GM18519 (cell line): ENCODE data around the gene KRTAP1-5.
"Not testable (repeated sequence)": the region's sequence is repeated elsewhere in the genome, so short reads cannot be mapped to it uniquely, and the experiment has no call there.

Experiments used
- ATAC-seq: cut with Tn5 transposase; IDR thresholded peaks from one replicate; pipeline ENCODE4 v1.9.1; 2021; ENCODE audit warnings: mild to moderate bottlenecking, moderate library complexity; ENCODE audit not compliant: unreplicated experiment, low FRiP score

The KRTAP1-5 gene

GRCh38 chr17:41026715-41027471 is at the start of gene KRTAP1-5:
Gene KRTAP1-5 (minus strand): TSS chr17:41027208. CDS start chr17:41027155, 53 bp downstream.
- ATAC-seq: no peak

GRCh38 chr17:41076788-41077187 is 49.8 kb upstream of the KRTAP1-5 start:
- no peak for ATAC-seq

- ATAC-seq: no peak
Measured at GRCh38 chr17:41073676-41074075, 46.7 kb upstream of the KRTAP1-5 start.

GRCh38 chr17:41071606-41072360 is 44.8 kb upstream of the KRTAP1-5 start:
- ATAC-seq: no peak

GRCh38 chr17:41069031-41069430 is 42.0 kb upstream of the KRTAP1-5 start:
- no peak for ATAC-seq

- ATAC-seq: no peak
Measured at GRCh38 chr17:41067281-41067680, 40.3 kb upstream of the KRTAP1-5 start.

GRCh38 chr17:41065829-41066624 is 39.0 kb upstream of the KRTAP1-5 start, which contains the start of gene KRTAP2-4:
Gene KRTAP2-4 (minus strand): TSS chr17:41065879. CDS start chr17:41065845, 34 bp downstream.
- no peak for ATAC-seq

- ATAC-seq: not testable (repeated sequence)
Measured at GRCh38 chr17:41065016-41065689, 38.1 kb upstream of the KRTAP1-5 start.

- no peak for ATAC-seq
Measured at GRCh38 chr17:41064301-41064700, 37.3 kb upstream of the KRTAP1-5 start.

- ATAC-seq: no peak
Measured at GRCh38 chr17:41063449-41063848, 36.4 kb upstream of the KRTAP1-5 start.

GRCh38 chr17:41061964-41062363 is 35.0 kb upstream of the KRTAP1-5 start:
- ATAC-seq: no peak

- ATAC-seq: no peak
Measured at GRCh38 chr17:41060052-41060604, 33.1 kb upstream of the KRTAP1-5 start, which contains the start of gene KRTAP2-3. Gene KRTAP2-3 (minus strand): TSS chr17:41060114. CDS start chr17:41060050, 64 bp downstream.

- not testable (repeated sequence) for ATAC-seq
Measured at GRCh38 chr17:41059276-41060051, 32.5 kb upstream of the KRTAP1-5 start.

GRCh38 chr17:41058741-41059140 is 31.7 kb upstream of the KRTAP1-5 start:
- ATAC-seq: no peak

GRCh38 chr17:41057547-41057946 is 30.5 kb upstream of the KRTAP1-5 start:
- ATAC-seq: no peak

- ATAC-seq: not testable (repeated sequence)
Measured at GRCh38 chr17:41055130-41055529, 28.1 kb upstream of the KRTAP1-5 start, which contains the start of gene KRTAP2-2. Gene KRTAP2-2 (minus strand): TSS chr17:41055230. CDS start chr17:41055211, 19 bp downstream.

- not testable (repeated sequence) for ATAC-seq
Measured at GRCh38 chr17:41054556-41054955, 27.5 kb upstream of the KRTAP1-5 start.

- ATAC-seq: no peak
Measured at GRCh38 chr17:41054025-41054424, 27.0 kb upstream of the KRTAP1-5 start.

- ATAC-seq: no peak
Measured at GRCh38 chr17:41052566-41052965, 25.6 kb upstream of the KRTAP1-5 start.
